EH (cell line): Measurements from ENCODE around the gene CAMTA1.

ENCODE experiments used
- DNase-seq: peaks from one replicate; pipeline ENCODE4 v3.0.0-alpha.2; 2015; ENCODE audit warnings: low read depth

CAMTA1 gene

DNA sequence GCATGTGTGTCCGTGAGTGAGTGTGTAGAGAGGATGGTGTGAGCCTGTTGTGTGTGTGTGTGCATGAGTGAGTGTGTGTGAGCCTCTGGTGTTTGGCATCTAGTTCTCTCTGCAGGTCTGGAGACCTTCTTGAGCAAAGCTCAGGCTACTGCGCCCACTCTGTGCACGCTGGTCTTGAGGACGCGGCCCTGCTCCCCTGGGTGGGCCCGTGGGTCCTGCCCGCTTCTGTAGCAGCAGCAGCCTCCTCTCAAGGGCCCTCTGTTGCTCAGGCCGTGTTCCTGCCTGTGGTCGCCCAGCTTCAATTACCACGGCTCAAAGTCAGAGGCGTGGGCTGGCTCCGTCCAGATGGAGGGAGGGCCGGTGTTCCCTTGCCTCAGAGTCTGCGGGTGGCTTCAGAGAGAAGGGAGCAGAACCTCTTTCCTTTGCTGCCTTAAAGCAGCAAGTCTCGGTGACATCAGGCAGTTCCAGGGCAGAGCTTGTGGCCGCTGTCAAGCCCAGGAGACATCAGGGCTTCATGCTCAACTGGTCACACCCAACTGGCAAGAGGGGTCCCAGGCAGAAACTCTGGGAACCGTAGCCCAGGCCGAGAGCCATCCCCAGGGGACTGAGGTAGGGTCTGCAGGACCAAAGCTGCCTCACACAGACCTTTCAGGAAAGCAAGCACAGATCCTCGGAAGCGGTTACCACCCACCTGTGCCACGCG, 715.3 kb downstream of the CAMTA1 start:
- no peak for DNase-seq

DNA sequence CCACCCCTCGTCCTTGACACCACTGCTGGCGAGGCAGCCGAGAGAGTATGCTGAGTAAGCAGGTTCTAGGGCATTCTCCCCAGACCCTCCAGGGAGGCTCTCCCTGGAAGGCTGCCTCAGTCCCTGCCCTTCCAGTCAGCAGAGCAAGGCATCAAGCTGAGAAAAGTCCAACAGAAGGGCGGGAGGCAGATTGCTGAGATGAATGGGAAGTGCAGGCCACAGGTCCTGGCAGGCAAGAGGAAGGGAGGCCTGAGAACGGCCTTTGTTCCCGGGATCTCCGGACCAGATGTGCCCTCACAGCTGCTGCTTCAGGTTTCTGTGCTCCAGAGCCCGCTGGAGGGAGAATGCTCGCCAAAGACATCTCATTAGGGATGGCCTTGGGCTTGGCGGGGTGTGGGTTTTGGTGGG, 715.8 kb downstream of the CAMTA1 start:
- no peak for DNase-seq

DNA sequence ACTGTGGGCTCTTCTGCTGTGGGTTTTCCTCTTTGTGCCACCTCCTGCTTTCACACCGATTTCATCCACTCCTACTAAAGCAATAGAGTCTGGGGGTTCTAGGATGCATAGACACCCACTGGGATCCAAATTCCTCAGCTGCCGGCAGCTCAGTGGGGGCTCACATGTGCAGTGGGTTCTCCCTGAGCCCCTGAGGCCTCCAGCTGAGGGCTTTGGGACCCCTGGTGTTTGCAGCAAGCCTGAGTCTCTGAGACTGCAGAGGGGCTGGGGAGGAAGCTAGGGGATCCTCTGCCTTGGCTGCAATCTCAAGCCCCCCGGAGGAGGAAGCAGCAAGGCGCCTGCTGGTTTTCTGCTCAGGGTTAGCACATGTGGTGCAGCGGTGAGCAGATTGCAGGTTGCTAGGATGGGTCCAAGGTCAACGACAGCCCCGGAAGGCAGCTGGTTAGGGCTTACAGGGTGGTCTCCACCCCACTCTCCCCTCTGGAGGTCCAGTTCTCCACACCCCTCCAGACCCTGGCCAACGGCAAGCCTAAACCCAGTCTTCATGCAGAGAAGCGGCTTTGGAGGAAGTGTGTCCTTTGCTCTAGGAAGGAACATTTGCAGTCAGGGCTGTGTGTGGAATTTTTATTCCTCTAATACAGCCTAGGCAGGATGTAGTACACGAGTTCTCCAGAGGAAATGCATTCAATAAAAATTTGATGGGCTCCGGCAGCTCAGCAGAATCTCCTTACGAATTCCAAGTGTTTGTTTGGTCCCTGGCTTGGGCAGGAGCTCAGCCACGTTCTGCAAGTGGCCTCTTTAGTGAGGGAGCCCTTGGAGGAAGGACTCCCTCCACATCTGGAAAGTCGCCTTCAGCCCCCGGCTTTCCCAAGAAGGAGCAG, 716.7 kb downstream of the CAMTA1 start:
- no peak for DNase-seq

DNA sequence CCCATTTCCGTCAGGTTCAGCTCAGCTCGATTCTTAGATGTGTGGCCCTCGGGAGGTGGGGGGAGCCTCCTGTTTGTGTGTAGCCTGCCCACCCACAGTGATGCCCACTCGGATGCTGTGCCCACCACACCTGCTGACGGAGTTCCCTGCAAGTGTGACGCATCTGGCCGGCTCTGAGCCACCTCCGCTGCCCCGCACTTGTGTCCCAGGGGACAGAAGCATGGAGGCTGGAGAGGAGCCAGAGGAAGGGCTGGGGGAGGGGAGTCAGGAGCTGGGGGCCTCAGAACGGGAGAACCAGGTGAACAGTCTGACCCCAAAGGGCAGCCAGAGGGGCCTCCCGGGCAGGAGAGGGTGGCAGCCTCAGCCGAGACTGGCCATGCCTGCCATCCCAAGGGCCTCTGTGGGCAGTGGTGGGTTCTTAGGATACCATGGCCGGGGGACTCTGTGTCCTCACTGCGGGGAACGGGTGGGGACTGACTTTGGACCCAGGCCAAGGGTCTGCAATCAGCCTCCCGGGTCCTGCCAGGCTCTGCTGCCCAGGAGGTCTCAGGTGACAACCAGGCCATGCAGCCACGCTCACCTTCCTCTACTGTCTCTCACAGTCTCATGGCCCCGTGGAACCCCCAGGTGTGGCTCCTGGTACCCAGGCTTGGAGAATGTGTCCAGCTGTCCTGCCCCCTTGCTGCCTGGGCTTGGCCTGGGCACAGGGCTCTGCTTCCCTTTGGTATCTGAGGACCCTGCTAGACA, 718.6 kb downstream of the CAMTA1 start:
- no peak for DNase-seq

DNA sequence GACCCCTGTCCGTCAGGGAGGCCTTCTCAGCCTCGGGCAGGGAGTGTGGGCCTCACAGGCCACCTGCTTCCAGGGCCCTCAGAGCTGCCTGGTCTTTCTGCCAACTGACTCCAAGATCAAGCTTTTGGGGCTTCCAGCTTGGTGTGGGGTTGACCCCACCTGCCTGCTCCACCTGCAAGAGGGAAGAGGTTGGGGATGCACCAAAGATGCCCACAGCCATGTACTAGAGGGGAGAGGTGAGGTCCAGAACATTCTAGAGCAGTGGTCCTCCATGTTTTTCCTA, 719.1 kb downstream of the CAMTA1 start:
- no peak for DNase-seq

DNA sequence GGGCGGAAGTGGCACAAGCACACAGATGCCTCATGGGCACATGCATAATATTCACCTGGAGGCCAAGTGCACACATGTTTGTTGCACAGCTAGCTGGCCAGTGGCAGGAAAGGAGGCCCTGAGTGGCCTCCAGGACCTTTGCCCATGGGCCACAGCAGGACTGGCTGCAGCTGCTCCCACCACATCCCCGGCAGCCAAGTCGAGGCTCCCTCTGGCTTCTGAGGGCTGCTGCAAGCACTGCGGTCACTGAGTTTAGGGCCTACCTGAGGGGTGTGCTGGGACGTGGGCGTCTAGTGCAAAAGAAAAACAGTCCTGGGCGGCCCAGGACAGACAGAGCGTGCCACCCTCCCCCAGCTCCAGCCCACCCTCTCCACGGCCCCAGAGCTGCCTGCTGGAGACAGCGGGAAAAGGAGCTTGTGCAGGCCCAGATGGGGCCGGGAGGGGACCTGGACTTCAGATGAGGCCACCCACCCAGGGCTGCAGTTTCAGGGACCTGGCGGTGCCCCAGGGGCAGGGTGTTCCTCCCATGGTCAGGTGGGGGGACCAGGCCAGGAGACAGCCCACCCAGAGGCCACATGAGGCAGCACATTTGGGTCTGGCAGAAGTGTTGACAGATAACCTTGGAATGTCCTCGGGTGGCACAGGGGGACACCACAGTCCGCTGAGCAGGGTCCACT, 720.0 kb downstream of the CAMTA1 start:
- no peak for DNase-seq

DNA sequence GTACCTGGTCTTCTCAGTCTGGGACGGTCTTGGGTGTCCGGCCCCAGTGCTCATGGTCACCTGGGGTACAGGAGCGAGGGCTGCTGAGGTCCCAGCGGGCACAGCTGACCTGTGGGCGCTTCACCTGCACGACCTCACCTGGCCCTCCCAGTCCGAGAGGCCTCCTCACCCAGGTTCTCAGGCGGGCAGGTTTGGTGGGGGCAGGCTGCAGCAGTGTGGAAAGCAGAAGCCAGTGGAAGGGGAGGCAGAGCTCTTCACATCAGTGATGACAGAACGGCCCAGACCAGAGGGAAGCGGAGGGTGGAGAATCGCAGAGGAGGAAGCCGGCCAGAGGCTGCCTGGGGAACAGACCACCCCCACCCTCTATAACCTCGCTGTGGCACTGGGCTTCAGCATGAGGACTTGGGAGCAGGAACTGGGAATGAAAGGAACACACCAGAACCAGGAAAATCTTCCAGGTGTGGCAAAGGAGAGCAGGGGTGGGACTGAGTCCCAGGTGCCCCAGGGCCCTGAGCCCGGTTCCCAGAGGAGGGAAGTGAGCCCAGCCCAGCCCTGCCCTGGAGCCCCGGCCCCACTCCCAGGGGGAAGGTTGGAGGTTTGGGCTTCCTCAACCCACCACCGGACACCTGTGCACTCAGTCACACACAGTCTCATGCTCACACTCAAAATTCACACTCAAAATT, 720.7 kb downstream of the CAMTA1 start:
- no peak for DNase-seq

DNA sequence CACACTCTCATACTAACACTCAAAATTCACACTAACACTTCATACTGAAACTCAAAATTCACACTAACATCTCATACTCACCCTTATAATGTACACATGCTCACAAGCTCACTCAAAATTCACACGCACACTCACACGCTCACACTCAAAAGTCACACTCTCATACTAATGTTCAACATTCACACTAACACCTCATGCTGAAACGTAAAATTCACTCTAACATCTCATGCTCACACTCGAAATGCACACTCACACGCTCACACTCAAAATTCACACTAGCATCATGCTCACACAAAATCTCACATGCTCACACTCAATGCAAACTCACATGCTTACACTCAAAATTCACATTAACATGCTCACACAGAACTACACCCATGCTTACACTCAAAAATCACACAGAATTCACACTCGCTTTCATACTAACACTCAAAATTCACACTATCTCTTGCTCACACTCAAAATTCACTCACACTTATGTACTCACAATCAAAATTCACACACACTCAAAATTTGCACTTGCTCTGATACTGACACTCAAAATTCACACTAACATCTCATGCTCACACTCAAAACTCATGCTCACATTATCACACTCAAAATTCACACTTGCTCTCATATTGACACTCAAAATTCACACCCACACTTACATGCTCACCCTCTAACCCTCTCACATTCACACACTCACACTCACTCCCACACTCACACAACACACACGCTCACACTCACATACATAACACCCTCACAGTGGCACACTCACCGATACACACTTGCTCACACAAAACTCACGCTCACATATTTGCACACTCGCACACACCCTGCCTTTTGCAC, 721.4 kb downstream of the CAMTA1 start:
- DNase-seq = no peak

DNA sequence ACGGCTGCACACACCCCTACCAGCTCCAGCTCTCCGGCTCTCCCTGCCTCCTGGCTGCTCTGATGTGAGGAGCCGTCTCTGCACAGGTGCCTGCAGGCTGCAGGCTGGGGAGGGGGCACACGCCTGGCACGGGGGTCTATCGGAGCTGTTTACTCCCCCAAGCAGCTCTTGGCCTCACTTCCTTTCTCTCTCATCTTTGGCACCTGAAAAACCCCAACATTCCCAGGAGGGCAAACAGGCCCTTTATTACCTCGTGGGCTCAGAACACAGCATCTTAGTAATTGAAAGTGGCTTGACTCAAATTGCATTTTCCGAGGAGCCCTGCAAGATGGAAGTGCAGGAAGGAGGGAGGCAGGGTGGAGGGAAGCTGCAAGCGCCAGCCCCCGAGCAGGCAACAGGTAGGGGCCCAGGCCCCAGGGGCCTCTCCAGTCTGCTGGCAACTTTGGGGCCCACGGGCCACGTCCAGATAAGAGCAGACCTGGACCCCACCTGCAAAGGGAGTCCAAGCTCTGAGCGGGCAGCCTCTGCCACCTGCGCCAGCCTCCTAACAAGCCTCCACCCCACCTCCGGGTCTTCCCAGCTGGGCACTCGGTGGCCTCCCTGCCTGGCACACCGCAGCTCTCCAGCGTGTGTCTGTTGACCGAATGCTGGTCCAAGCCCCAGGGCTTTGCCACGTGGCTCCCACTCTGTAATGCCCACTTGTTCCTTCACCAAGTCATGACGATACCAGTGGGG, 722.2 kb downstream of the CAMTA1 start:
- DNase-seq = no peak

DNA sequence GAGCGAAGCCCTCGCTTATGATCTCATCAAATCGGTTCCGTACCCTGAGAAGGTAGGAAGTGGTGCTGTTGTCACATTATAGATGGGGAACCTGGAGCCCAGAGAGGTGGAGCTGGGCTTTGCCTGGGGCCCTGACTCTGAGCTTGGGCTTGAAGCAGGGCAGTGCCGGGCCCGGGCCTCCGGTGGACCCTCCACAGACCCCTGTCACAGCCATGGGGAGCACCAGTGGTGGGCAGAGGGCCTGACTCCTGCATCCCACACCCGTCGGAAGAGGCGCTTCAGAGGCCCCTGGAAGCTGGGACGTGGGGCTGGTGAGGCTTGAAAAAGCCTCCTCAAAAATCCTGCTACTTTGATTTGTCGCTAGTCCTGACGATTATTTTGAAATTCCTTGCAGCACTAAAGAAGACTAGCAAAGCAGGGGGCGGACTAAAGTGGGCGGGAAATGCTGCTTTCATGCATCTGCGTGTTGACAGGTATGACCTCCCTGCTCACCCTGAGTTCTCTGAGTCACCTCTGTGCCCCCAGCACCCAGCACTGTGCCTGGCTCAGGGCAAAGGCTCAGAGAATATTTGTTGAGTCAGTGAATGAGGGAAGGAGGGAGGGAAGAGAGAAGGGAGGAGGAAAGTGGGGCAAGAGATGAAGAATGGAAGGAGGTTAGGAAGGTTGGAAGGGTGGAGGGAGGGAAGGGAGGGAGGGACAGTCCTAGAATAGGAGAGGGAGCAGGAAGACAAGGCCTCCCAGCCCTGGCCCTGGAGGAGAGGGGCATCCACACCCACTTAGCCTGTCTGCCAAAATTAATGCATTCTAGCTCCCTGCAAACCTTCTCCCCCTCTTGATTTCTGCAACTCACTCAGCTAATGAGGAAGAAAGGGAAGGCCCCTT, 723.0 kb downstream of the CAMTA1 start:
- DNase-seq = no peak

DNA sequence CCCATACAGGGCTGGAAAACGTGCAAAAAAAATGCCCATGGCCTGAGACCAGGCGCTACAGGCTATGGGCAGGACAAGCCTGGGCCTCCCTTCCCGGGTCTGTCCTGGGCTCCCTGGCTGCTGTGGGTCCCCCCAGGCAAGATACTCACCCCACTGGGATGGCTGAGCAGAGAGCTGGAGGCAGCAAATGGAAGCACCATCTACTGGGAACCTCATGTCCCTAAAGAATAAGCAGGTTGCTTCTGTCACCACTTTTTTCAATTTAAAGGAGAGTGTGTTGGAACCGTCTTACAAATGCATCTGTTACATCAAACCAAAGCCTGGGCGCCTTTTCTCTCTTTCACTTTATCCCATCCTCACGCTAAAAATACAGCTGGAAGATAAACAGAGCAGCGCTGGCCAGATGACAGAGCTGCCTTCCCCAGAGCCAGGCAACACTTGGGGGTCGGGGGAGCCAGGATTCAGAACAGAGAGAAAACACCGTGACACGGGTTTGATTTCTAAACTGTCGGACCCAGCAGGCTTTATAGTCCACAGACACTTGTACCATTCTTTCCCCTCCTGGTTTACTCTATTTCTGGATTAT, 723.8 kb downstream of the CAMTA1 start:
- DNase-seq = no peak

DNA sequence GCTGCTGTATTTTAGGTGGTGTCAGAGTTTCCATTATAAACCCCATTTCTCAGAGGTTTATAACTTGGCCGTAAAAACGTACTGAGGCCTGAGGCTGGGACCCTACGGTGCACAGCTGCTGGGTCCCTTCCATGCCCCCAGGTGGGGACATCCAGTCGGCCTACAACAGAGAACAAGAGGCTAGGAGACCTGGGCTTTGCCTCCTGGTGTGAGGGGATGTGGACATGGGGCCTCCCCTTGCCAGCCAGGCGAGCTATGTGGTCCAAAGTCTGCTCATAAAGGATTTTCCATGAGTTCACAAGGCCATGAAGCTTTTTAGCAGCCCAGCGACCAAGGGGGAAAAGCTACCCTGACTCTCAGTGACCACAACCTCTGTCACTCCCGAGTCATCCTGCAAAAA, 724.3 kb downstream of the CAMTA1 start:
- no peak for DNase-seq

DNA sequence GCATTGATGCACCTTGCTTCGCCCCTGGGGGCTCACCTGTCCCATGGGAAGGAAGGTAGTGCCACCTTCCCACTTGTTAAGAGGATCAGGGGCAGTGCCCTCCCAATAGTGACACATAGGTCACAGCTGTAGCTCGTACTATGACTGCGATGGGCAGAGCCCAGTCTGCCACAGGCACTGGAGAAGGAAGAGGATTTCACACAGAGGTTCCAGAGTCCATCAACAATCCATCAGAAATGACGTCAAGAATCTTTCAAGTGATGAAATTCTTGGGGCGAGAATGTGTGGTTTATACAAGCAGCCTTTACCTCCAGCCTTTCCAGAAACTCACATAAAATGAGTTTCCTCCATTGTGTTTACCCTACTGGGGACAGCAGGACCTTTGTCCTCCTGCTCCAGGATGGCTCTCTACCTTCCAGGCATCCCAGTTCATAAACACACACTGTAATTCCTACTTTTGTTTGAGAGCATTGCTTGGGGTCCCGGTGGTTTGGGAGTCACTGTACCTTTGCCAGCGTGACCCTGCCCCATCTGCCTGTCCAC, 725.2 kb downstream of the CAMTA1 start:
- no peak for DNase-seq

DNA sequence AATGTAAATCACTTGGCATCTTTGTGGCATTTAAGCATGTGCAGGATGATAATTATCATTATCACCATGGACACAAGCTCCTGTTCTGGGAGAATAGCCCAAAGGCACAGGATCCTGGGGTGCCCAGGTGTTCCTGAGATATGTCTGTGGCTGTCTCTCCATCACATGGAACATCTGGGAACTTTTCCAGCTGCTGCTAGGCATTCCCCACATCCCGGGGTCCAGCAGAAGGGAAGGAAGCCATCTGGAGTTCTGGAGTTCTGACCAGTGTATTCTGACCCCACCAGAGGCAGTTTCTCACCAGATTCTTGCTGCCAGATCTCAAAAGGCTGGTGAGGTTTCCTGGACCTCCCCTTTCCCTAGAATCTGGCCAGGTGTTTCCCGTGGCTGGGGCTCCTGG, 726.1 kb downstream of the CAMTA1 start:
- no peak for DNase-seq

DNA sequence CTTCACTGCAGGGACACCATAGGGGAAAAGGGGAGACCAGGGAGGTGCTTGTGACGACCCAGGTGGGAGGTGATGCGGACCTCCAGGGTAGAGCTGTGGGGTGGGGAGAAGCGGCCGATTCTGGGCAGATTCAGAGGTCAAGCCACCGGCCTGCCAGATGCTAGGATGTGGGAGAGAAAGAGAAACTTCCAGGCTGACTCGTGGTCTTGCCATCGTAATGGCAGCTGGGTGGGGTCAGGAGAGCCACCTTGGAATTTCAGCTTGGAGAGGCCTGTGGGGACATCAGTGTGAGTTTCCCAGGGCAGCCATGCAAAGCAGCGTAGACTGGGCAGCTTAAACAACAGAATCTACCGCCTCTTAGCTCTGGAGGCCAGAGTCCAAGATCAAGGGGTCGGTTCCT, 727.8 kb downstream of the CAMTA1 start:
- peak; percentile 46 for DNase-seq

DNA sequence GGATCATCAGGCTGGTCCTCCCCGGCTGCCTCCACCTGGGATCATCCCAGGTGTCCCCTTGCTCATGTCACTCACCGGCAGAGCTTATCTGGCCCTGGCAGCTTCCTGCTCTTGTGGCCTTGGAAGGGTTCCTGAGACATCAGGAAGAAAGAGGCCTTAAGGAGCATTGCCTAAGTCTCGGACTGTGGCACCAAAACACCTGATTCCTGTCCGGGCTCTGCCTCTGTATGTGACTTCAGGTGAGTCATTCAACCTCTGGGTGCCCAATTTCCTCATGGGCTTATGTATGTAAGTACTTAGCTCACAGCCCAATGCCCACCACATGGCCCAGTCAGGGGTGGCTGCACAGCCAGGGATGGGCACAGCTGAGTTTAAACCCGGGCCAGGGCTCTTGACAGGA, 729.9 kb downstream of the CAMTA1 start:
- DNase-seq = no peak

DNA sequence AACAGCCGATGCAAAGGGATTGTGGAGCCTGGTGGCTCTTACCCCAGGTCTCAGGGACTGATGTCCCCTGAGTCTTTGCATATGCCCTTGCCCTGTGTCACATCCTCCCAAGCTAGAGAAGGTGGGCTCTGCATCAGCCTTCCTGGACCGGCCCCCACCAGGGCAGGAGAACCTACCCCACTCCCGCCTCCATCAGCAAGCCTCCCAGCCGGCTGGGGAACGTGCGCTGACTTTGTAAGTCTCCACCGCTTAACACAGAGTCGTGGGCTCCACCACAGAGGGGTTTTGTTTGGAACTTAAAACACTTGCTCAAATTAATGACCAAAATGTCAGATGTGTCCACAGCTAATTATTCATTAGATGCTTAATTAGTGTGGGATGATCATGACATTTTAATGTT, 730.6 kb downstream of the CAMTA1 start:
- DNase-seq = no peak

DNA sequence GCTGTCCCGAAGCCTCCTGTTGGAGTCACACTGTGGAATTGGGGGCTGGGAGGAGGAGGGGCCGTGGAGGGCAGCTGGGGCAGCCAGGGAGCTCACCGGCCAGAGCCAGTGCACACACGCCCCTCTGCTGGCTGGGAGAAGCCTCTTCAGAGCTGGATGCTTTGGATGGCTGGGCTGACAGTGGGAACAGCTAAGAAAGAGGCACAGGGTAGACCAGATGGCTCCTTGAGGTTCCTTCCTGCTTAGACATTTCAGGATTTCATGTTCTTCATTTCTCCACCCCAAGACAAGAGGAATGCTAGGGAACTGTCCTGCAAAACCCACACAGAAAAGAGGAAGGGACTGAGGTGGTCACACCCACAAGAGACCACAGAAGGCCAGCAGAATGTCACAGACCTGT, 731.1 kb downstream of the CAMTA1 start:
- DNase-seq = peak; percentile 55

DNA sequence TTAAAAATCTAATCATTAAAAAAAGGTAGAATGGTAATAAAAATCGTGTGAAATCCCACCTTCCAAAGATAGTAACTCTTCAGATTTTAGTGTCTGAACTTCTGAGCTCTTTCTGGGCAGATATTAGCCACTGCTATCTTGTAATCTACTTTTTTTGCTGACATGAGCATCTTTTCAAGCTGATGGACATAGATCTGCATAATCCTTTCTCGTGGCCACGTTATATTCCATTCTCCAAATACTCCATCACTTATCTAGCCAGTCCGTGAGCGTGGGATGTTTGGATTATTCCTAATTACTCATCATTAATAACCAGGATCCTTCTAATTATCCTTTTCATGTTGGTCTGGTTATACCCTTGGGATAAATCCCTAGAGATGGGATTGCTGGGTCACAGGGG, 731.7 kb downstream of the CAMTA1 start:
- DNase-seq = no peak
